Thyroid gland (tissue), 4 donors: ENCODE measurements around the gene NFIB.

Source experiments
- CTCF ChIP-seq, 6 experiments: fragments of 200-600 bp in 3 of 6; fragments of 450-650 bp in 3 of 6; sonication (generic) in 3 of 6; IDR thresholded peaks; one replicate each; pipeline ENCODE4 v1.5.1; 2016 to 2019; ENCODE audit warnings: antibody characterized with exemption in 6 of 6, mild to moderate bottlenecking in 2 of 6, inconsistent platforms in 1 of 6, moderate library complexity in 1 of 6
- POLR2A ChIP-seq, 2 donors: fragments of 450-650 bp; IDR thresholded peaks; one replicate each; pipeline ENCODE4 v1.6.1; 2017; ENCODE audit warnings: antibody characterized with exemption in 2 of 2, mild to moderate bottlenecking in 2 of 2, moderate library complexity in 1 of 2

- no peak for TF ChIP-seq CTCF (IDR thresholded peaks at IDR 0.05)
- TF ChIP-seq POLR2A (IDR thresholded peaks at IDR 0.05) = no peak
Observed at GRCh38 chr9:14356351-14357265, 42.7 kb upstream of the NFIB start.
